MG63 (cell line): Measurements from ENCODE around the gene GNRHR. TPM values are rescaled to one million over a fixed set of nuclear protein-coding genes. Genes with fewer than 3 reads are reported as not detected.
"Not testable (repeated sequence)": the region's sequence is repeated elsewhere in the genome, so short reads cannot be mapped to it uniquely, and the experiment has no call there.

ENCODE experiments used
- DNase-seq: peaks from one replicate; pipeline ENCODE4 v3.0.0-alpha.2; 2020
- H3K27me3 ChIP-seq: fragments of 250-450 bp; sonication (Bioruptor Pico); 2 replicates; pipeline ENCODE4 v1.5.1; 2020; ENCODE audit warnings: mild to moderate bottlenecking, moderate library complexity
- H3K36me3 ChIP-seq: fragments of 250-450 bp; sonication (Bioruptor Pico); 2 replicates; pipeline ENCODE4 v1.5.1; 2020; ENCODE audit warnings: mild to moderate bottlenecking, moderate library complexity
- H3K4me3 ChIP-seq: fragments of 250-450 bp; sonication (Bioruptor Pico); 2 replicates; pipeline ENCODE4 v1.5.1; 2020; ENCODE audit warnings: mild to moderate bottlenecking, moderate library complexity
- H3K9me3 ChIP-seq: fragments of 250-450 bp; sonication (Bioruptor Pico); 2 replicates; pipeline ENCODE4 v1.5.1; 2020; ENCODE audit warnings: mild to moderate bottlenecking, moderate library complexity
- total RNA-seq: library from RNA; depleted of rRNA; stranded (reverse); fragments of >200 nt; shearing (Covaris generic); gene quantifications from 2 replicates; pipeline ENCODE4 v1.2.3, GENCODE V29; 2014; ENCODE audit warnings: low replicate concordance

The GNRHR gene
- total RNA-seq, 1 experiment from 2014 or later: not detected

DNA sequence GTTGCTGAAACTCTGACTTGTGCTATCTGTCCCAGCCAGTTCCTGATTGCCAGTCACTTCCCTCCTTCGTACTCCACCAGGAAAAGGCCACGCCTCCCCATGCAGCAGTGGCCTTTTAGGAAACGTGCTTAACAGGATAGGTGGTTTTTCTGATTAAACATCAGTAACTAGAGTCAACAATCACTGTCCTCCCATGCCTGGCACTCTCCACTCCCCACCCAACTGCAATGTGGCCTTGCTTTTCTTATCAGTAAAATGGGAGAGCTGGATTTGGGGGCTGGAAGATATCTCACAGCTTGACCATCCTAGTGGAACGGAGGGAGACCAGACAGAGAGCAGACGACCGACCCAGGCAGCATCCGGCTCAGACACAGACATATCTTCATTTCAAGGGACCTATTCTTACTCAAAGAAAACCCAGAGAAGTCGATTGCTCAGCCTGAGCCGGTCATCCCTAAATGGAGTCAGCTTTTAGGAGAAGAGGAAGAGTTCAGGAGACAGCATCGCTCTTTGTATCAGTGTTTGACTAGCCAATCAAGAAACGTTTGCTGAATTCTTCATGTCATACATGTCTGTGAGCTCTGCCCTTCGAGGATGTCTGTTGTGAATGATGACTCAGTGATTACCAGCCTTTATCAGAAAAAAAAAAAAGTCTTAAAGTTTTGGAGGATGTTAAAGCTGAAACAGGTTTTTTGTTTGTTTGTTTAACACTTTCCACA, 40.5 kb downstream of the GNRHR start:
- no peaks in the 10 kb centered on the region for H3K27me3 ChIP-seq
- H3K4me3 ChIP-seq: no peak overlapping the region
- H3K9me3 ChIP-seq: no peaks in the 10 kb centered on the region
- no peak for DNase-seq
- no peaks in the 10 kb centered on the region for H3K36me3 ChIP-seq

- Histone ChIP-seq H3K9me3 (no peaks in the 10 kb centered on the region), H3K4me3 (no peak overlapping the region), H3K36me3 (no peaks in the 10 kb centered on the region), H3K27me3 (no peaks in the 10 kb centered on the region)
- DNase-seq: no peak
Measured at GRCh38 chr4:67712650-67713528, 41.3 kb downstream of the GNRHR start.

DNA sequence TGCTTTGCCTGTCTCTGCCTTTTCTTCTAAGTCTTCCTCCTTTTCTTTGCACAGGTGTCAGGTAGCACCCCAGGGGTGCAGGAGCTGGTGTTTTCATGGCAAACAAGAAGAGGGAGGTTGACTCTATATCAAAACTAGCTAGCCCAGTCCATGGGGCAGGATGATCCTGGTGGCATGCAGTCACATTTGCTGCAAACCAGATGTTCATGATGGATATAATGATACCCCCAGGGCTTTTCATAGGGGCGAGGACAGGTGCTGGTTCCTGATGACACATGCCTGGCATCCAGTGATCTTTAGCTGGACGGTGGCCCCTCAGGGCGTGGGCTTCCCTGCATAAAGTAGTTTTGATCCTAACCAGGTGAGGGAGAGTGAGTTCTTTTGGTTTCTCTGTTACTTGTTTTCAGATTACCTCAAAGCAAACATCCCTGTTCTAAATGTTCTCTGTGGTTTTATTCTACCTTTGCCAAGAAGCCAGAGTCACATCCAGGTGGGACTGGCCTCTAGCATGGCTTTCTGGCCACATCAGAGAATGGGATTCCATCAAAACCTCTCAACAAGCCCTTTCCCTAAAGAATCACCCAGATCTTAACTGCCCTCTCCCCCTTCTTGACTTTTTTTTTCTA, 42.1 kb downstream of the GNRHR start:
- Histone ChIP-seq H3K9me3 (no peaks in the 10 kb centered on the region), H3K4me3 (no peak overlapping the region), H3K27me3 (no peaks in the 10 kb centered on the region), H3K36me3 (no peaks in the 10 kb centered on the region)
- DNase-seq: no peak

- not testable (repeated sequence) for DNase-seq, H3K9me3 ChIP-seq, H3K27me3 ChIP-seq, H3K4me3 ChIP-seq, H3K36me3 ChIP-seq
Measured at GRCh38 chr4:67706682-67707081, 47.5 kb downstream of the GNRHR start.

GRCh38 chr4:67704843-67705242, 49.3 kb downstream of the GNRHR start:
- no peaks in the 10 kb centered on the region for H3K9me3 ChIP-seq
- no peaks in the 10 kb centered on the region for H3K36me3 ChIP-seq
- H3K4me3 ChIP-seq: no peak overlapping the region
- no peaks in the 10 kb centered on the region for H3K27me3 ChIP-seq
- DNase-seq: no peak

GRCh38 chr4:67702166-67702565, 52.0 kb downstream of the GNRHR start:
- H3K36me3 ChIP-seq: no peaks in the 10 kb centered on the region
- no peaks in the 10 kb centered on the region for H3K9me3 ChIP-seq
- no peak for DNase-seq
- peak overlapping the region; percentile 82 for H3K4me3 ChIP-seq
- H3K27me3 ChIP-seq: no peaks in the 10 kb centered on the region

GRCh38 chr4:67701517-67701850, 52.7 kb downstream of the GNRHR start:
- no peaks in the 10 kb centered on the region for H3K9me3 ChIP-seq
- H3K36me3 ChIP-seq: no peaks in the 10 kb centered on the region
- H3K4me3 ChIP-seq: peak overlapping the region; percentile 82
- no peak for DNase-seq
- H3K27me3 ChIP-seq: no peaks in the 10 kb centered on the region

DNA sequence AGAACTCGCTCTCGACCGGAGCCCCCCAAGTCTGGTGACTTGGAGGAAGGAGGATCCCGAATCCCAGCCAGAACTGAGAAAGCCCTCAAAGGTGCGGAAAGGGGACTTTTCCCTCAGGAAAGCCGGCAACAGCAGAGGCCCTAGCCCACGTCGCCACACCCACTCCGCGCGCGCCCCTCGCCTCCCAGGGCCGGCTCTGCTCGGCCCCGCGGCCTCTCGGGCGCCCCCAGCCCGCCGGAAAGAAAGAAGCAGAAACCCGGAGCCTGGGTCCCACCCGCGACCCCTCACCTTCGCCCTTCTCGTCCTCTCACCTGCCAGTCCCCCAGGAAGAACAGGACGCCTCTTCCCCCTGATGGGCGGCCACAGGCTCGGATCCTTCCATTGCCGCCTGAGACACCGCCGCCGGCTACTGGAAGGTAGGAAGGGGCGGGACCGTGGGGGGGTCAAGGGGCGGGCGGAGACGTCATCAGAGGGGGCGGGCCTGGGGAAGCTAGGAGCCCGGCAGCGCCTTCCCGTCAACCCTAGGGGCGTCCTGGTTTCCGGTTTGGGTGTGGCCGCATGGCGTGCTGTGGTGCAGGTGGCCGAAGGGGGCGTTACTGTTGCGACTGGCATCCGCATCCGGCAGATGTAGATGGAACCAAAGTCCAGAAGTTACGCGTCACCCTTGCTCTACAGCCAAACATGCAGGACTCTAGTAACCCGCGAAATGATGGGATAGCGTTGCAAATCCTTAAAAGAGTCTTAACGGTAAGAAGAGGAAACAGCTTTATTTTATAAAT, 53.3 kb downstream of the GNRHR start, which contains the start of gene UBA6:
Gene UBA6, minus strand, starts transcription at position 418 of the 779 bp plus-strand sequence. Its CDS starts 36 bp downstream, at position 382.
- Histone ChIP-seq H3K36me3 (no peaks in the 10 kb centered on the region), H3K4me3 (peak within 1 kb of the TSS; percentile 82), H3K27me3 (no peaks in the 10 kb centered on the region), H3K9me3 (no peaks in the 10 kb centered on the region)
- peak; percentile 95 for DNase-seq

DNA sequence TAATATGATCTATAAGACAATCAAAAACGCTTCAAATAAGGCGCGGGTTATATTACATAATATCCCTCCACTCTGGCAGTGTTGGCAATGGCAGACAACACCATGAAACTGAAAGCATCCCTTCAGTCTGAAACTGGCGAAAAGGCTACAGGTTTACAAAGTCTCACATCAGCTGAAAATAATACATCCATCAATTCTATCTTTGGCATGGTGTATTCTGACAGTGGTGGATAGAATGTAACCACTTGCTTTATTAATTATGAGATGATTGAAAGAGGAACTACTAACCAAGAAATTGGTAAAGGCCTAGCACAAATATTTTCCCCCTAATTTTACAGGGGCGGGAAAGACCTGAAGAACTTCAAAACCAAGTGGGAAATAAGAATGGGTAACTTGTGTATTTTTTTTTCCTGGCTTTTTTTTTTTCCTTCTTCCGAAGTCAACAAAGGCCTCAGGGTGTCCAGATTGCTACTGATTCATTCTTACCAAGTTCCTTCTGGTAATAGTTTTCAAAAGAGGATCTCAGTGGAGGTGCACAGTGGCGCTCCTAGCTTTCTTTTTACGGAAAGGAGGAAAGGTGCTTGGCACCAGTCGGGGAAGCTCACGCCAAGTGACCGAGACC, 54.0 kb downstream of the GNRHR start:
- Histone ChIP-seq H3K36me3 (0 out of 2 replicates have a peak, but pooled peaks cover 2% of the 10 kb centered on the region), H3K9me3 (no peaks in the 10 kb centered on the region), H3K27me3 (no peaks in the 10 kb centered on the region), H3K4me3 (peak overlapping the region; percentile 82)
- DNase-seq: no peak

DNA sequence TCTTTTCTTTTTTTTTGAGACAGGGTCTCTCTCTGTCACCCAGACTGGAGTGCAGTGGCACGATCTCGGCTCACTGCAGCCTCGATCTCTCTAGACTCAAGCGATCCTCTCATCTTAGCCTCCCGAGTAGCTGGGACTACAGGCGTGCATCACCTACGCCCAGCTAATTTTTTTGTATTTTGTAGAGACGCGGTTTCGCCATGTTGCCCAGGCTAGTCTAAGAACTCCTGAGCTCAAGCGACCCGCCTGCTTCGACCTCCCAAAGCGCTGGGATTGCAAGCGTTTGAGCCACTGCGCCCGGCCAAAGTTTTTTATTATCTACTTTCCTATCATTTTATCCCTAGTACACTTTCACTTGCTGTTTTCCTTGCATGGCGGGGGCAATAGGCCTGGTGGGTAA, 54.6 kb downstream of the GNRHR start:
- H3K27me3 ChIP-seq: no peaks in the 10 kb centered on the region
- peak overlapping the region; percentile 82 for H3K4me3 ChIP-seq
- no peaks in the 10 kb centered on the region for H3K9me3 ChIP-seq
- 0 out of 2 replicates have a peak, but pooled peaks cover 5% of the 10 kb centered on the region for H3K36me3 ChIP-seq
- DNase-seq: no peak

- Histone ChIP-seq H3K36me3 (peaks cover 5% of the 10 kb centered on the region; the same call in 1 of the 2 replicates), H3K27me3 (no peaks in the 10 kb centered on the region), H3K4me3 (no peak overlapping the region), H3K9me3 (no peaks in the 10 kb centered on the region)
- DNase-seq: no peak
Measured at GRCh38 chr4:67697860-67698687, 56.1 kb downstream of the GNRHR start.

- Histone ChIP-seq H3K27me3 (no peaks in the 10 kb centered on the region), H3K36me3 (peaks cover 9% of the 10 kb centered on the region), H3K4me3 (no peak overlapping the region), H3K9me3 (no peaks in the 10 kb centered on the region)
- no peak for DNase-seq
Measured at GRCh38 chr4:67696061-67696460, 58.1 kb downstream of the GNRHR start.

GRCh38 chr4:67694662-67695061, 59.5 kb downstream of the GNRHR start:
- Histone ChIP-seq H3K27me3 (no peaks in the 10 kb centered on the region), H3K4me3 (no peak overlapping the region), H3K9me3 (no peaks in the 10 kb centered on the region), H3K36me3 (peaks cover 9% of the 10 kb centered on the region)
- no peak for DNase-seq

DNA sequence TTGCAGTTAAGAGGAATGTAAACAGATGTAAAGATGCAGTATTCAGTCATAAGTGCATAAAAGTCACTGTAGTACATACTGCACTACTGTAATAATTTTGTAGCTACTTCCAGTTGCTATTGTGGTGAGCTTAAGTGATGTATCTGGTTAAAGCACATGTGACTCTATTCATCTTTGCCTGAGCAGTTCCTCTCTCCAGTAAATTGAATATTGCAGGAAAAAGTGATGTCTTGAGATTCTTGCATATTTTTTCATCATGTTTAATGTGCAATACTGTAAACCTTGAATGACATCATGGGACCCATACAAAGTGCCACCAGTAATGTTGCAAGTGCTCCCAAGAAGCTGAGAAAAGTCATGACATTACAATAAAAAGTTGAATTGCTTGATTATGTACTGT, 62.9 kb downstream of the GNRHR start:
- H3K36me3 ChIP-seq: peaks cover 9% of the 10 kb centered on the region
- no peak for DNase-seq
- no peaks in the 10 kb centered on the region for H3K27me3 ChIP-seq
- no peaks in the 10 kb centered on the region for H3K9me3 ChIP-seq
- H3K4me3 ChIP-seq: no peak overlapping the region
